ENCODE measurements around the gene PAGE4. TPM values are rescaled to one million over a fixed set of nuclear protein-coding genes. Genes with fewer than 3 reads are reported as not detected.
A peak's percentile ranks its signal among the peaks of the same experiment; 100 is the strongest.

The PAGE4 gene
- total RNA-seq, 1 donor from 2014 or later, result not detected

- Histone ChIP-seq H3K27me3 (no peaks in the 10 kb centered on the region), H3K4me1 (no peaks in the 10 kb centered on the region), H3K9me3 (no peaks in the 10 kb centered on the region), H3K36me3 (no peaks in the 10 kb centered on the region), H3K4me3 (peak overlapping the region; percentile 46 to 81), H3K27ac (peak overlapping the region; percentile 83 to 85)
- intact Hi-C loops (cut with DNase I), result loop anchor here (1.0 to 10.0 kb wide), 2 partner anchors 43 to 935 kb away; partner anchors contain the start of genes CLCN5 and SHROOM4
- no peak for DNase-seq (ENCODE audit: low spot score in 2 of 2)
- no peak for TF ChIP-seq CTCF (IDR thresholded peaks at IDR 0.05)
These were observed 50.7 kb downstream of the PAGE4 start for GRCh38 chrX:49879656-49880277.

- Histone ChIP-seq H3K4me1 (no peaks in the 10 kb centered on the region), H3K27ac (no peak overlapping the region), H3K27me3 (no peaks in the 10 kb centered on the region), H3K4me3 (no peak overlapping the region), H3K9me3 (no peaks in the 10 kb centered on the region), H3K36me3 (no peaks in the 10 kb centered on the region)
- TF ChIP-seq CTCF (IDR thresholded peaks at IDR 0.05), result no peak
- DNase-seq (ENCODE audit: low spot score in 2 of 2), result no peak
- intact Hi-C loops (cut with DNase I), result loop anchor here (10.0 kb wide), 1 partner anchor 934 kb away; the partner anchor contains the start of gene SHROOM4
These were observed 51.6 kb downstream of the PAGE4 start for GRCh38 chrX:49880668-49881067.

Other genes starting within 250 kb of the PAGE4 start
- gene GAGE12H, start 249.4 kb upstream of the PAGE4 start, total RNA-seq, result not detected
- not detected for gene GAGE2A, start 239.8 kb upstream of the PAGE4 start, total RNA-seq
- gene GAGE1, start 230.3 kb upstream of the PAGE4 start, total RNA-seq, result not detected
- gene PAGE1, start 133.3 kb upstream of the PAGE4 start, total RNA-seq, result not detected
- not detected for gene USP27X, start 50.2 kb downstream of the PAGE4 start, total RNA-seq
- gene CLCN5, start 93.3 kb downstream of the PAGE4 start, total RNA-seq, result 2.0 TPM

Measured in ascending aorta (tissue), 2 donors.